ENCODE results near the gene PTPRJ.
"Not testable (repeated sequence)": the region's sequence is repeated elsewhere in the genome, so short reads cannot be mapped to it uniquely, and the experiment has no call there.

PTPRJ gene

GRCh38 chr11:47943721-47944586, 36.4 kb upstream of the PTPRJ start:
- DNase-seq (ENCODE audit: low spot score): no peak
- TF ChIP-seq CTCF (IDR thresholded peaks at IDR 0.05; ENCODE audit: extremely low read depth, missing control alignments): no peak

- no peak for TF ChIP-seq CTCF (IDR thresholded peaks at IDR 0.05; ENCODE audit: extremely low read depth, missing control alignments)
- no peak for DNase-seq (ENCODE audit: low spot score)
These were observed 35.7 kb upstream of the PTPRJ start for GRCh38 chr11:47944632-47945031.

- no peak for DNase-seq (ENCODE audit: low spot score)
- TF ChIP-seq CTCF (IDR thresholded peaks at IDR 0.05; ENCODE audit: extremely low read depth, missing control alignments): no peak
These were observed 33.4 kb upstream of the PTPRJ start for GRCh38 chr11:47946682-47947559.

GRCh38 chr11:47948137-47948536, 32.2 kb upstream of the PTPRJ start:
- no peak for TF ChIP-seq CTCF (IDR thresholded peaks at IDR 0.05; ENCODE audit: extremely low read depth, missing control alignments)
- DNase-seq (ENCODE audit: low spot score): no peak

GRCh38 chr11:47949001-47949675, 31.2 kb upstream of the PTPRJ start:
- not testable (repeated sequence) for DNase-seq (ENCODE audit: low spot score)

- no peak for DNase-seq (ENCODE audit: low spot score)
- no peak for TF ChIP-seq CTCF (IDR thresholded peaks at IDR 0.05; ENCODE audit: extremely low read depth, missing control alignments)
These were observed 30.0 kb upstream of the PTPRJ start for GRCh38 chr11:47950396-47950795.

- not testable (repeated sequence) for DNase-seq (ENCODE audit: low spot score)
These were observed 28.9 kb upstream of the PTPRJ start for GRCh38 chr11:47951504-47951903.
